Fibroblast of skin of right biceps (primary cell): Measurements from ENCODE around the gene SOBP.
"Not testable (repeated sequence)": the region's sequence is repeated elsewhere in the genome, so short reads cannot be mapped to it uniquely, and the experiment has no call there.

Experiments used
- DNase-seq: peaks from one replicate; pipeline ENCODE4 v3.0.0-alpha.2; 2013

SOBP gene

DNA sequence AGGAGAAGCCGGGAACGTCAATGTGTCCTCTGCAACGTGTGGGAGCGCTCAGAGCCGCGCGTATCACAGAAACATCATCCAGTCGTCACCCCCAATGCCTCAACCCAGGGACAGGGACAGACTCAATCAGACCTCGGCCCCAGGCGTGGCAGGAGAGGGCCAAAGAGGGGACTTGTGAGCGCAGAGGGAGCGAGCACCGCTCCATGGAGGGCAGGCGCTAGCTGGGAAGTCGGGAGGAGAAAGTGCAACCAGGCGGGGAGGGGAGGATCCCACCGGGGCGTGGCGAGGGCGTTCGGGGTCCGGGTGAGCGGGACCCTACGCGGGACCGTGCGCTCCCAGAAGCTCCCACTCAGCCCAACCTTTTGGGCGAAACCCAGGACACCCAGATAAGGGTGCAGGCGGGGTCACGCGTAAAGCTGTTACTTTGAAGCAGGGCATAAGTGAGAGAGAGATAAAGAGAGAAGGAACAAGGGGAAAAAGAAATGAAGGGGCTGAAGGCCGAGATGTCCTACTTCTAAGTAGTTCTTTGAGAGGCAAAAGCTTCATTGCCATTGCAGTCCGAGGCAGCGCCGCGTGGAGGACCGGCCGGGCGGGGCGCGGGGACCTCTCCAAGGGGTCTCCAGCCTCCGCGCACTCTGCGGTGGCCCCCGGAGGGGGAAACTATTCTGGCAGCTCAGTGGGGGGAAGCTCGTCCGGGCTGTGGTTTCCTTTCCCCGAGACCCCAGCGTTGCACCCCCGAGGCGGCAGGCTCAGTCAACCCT is 862 bp upstream of the SOBP start:
- DNase-seq, result peak; percentile 19

DNA sequence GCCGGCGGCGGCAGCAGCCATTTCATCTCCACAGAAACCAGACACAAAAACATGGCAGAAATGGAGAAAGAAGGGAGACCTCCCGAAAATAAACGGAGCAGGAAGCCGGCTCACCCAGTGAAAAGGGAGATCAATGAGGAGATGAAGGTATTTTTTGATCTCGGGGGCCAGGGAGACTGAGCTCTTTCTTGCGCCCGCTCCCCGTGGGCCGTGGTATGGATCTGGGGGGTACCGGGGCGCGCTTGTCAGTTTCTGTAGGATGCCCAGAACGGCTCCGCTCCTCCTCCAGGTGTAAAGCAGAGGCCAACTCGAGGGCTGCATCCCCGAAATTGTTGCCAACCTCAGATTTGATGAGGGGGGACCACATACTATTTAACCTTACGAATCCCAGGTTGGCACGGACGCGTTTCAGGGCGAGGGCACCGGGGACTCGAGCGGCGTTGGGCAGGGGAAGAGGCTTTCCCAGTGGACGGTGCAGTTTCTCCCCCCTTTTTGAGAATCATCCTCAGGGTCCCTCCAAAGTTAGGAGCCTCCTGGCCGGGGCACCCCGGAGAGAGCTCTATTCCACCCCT is 735 bp downstream of the SOBP start:
- DNase-seq, result no peak

- peak; percentile 18 for DNase-seq
These were observed 1.3 kb downstream of the SOBP start for GRCh38 chr6:107491138-107491609.

DNA sequence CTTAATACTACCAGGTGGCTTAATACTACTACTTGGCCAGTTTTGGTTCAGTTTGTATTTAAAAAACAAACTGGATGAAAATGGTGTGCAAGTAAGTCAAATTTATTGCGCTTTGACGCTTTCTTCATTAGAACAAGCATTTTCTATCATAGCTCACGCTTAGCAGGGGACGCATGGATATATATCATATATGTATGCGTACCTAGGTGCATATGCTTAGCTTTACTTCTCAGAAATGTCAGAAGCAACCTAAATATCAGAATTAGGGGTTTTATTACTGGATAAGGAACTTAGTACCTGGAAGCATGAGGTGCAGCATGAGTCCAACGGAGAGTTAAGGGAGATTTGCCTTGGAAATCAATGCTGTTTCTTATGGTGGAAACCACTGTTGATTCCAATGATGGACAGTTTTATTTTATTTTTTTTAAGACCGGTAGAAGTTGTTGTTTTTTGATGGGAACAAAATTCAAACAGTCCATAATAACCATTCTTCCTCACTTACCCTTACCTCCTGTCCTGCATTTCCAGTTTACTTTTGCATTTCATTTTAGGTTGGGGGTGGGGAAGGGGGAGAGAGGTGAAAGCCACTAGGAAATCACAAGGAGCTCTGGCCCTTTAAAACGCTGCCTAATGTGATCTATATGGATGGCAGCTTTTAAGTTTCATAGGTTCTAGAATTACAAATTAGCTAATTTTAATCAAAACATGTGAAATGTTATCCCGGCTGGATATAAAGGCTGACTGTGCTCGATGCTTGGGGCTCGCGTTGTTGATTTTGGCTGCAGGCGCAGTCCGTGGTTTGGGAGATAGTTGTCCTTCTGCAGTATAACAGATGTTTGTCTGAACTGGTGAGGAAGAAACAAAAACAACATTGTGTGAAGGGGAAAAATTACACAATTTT is 2.1 kb downstream of the SOBP start:
- peak; percentile 66 for DNase-seq

DNA sequence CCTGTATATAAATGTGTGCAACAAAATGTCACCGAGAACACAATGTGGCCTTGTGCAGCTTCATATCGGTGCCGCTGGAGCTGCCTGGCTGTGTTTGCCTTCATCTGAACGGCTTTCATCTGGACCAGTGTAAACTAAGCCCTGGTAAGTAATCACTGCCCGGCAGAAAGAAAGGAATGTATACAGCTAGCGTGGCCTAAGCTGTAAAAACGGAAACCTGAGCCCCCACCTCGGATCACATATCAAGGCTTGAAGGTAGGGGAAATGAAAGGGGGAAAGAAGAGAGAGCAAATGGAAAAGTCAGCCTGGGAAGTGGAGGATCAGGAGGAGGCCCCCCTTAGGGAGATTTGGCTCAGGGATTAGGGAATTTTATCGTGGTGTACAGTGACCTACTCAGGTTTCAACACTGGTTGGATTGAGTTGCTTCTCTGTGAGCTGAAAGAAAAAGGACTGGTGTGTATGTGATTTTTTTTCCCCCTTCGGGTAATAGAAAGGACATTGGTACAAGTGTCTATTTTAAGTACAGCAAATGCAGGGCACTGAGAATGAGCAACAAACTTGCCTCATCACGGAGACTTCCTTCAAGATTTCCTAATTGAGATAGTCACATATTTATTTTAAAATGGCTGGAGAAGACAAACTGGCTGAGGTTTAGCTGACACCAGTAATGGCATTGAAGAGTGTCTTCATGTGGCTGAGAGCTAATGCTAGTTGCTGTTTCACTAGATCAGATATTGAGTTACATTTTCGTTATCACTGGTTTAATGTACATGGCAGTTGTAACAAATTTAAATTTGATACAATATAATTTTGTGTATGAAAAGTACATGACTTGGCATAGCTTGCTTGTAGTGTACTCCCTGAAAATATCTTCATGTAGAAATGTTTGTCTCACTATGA is 3.5 kb downstream of the SOBP start:
- no peak for DNase-seq

DNA sequence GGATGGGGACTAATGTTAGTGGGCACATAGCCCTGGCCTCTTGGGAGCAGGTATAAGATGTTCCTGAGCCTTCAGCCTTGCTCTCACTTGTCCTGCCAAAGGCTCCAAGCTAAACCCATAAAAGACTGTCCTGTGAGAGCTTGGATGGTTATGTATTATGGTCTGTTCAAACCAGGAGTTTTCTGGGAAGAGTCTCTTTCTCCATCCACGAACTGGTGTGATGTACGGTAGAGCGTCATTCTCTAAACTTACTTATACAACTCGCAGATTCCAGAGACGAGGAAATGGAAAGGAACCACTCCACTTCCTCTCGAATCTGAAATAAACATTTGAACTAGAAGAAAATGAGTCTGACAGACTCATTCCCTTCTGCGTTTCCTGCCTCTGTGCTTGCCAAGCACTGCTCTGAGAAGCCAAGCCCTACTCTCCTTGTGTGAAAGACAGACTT is 5.3 kb downstream of the SOBP start:
- peak; percentile 36 for DNase-seq

GRCh38 chr6:107495971-107496370 is 6.1 kb downstream of the SOBP start:
- no peak for DNase-seq

GRCh38 chr6:107496892-107497684 is 7.2 kb downstream of the SOBP start:
- DNase-seq, result no peak

DNA sequence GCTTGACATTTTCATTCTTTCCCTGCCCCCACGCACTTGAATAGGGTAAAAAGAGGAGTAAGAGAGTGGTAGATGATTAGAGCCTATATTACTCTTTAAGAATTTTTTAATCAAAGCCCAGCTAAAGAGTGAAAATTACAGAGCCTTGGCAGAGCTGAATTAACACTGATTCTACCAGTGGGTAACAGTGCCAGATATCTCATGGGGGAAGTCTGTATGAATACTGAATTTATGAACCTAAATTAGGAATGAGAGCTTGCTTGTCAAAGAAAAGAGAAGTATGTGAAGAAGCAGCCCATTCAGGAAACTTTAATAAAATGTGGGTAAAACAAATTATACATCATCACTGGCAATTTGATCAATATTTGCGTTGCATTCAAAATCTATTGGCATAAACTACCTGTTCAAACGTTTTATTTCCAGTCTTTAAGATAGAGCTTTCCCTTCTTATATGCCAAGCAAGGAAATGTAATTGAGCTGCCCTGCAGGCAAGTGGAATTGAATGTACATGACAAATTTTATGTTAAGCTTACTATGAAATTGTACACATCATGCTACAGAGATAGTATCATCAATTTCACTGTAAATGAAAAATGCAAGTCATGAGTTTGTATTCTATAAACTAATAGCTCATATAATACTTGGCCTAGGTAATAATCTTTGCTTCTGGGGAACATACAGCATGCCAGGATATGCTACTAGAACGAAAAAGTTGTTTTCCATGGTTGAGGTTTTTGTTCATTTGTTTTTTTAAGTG is 14.5 kb downstream of the SOBP start:
- no peak for DNase-seq

GRCh38 chr6:107506145-107506544 is 16.2 kb downstream of the SOBP start:
- DNase-seq, result no peak

DNA sequence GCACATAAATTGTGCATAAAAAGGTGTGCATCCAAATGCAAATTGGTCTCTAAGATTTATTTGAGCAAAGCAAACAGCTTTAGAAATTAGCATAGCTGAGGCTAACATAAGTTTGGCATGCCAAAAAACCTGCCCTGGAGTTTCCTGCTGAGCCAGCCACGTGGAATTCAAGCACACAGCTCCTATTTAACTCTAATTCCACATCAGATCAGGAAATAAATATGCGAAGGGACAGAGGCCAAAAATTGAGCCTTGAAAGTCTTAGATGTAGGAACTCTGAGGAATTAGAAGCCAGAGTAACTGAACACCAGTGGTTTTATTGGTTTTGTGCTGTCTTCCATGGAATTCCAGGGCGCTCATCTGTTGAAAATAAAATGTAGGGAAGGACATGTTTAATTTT is 19.6 kb downstream of the SOBP start:
- DNase-seq, result peak; percentile 47

- no peak for DNase-seq
These were observed 20.2 kb downstream of the SOBP start for GRCh38 chr6:107510108-107510507.

GRCh38 chr6:107511511-107511993 is 21.6 kb downstream of the SOBP start:
- DNase-seq, result no peak

GRCh38 chr6:107513214-107513613 is 23.3 kb downstream of the SOBP start:
- DNase-seq, result no peak

DNA sequence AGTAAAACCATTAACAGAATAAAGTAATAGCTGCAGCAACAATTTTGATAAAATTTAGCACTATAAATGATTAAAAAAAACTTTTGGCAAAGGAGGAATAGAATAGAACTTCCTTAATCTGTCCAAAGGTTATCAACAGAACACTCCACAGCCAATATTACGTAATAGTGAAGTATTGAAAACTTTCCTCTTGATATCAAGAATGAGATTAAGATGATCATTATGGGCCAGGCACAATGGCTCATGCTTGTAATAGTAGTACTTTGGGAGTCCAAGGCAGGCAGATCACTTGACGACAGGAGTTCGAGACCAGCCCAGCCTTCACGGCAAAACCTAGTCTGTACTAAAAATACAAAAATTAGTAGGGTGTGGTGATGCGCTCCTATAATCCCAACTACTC is 26.0 kb downstream of the SOBP start:
- DNase-seq, result no peak

GRCh38 chr6:107517274-107517673 is 27.4 kb downstream of the SOBP start:
- no peak for DNase-seq

DNA sequence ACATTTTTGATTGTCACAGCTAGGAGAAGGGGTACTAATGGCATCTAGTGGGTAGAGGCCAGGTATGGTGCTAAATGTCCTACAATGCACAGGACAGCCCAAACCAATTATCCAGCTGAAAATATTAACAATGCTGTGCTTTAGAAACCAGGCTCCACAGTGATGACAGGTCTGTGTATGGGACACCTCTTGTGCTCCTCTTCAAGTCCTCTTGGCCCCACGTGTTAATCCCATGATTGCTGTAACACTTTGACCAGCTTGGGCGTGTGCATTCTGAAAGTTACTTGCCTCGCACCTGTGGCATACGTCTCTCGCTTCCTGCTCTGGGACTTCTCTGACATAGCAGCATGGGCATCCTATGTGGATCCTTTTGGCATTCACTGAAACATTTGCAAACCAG is 29.3 kb downstream of the SOBP start:
- not testable (repeated sequence) for DNase-seq

- DNase-seq, result not testable (repeated sequence)
These were observed 30.8 kb downstream of the SOBP start for GRCh38 chr6:107520706-107521105.

DNA sequence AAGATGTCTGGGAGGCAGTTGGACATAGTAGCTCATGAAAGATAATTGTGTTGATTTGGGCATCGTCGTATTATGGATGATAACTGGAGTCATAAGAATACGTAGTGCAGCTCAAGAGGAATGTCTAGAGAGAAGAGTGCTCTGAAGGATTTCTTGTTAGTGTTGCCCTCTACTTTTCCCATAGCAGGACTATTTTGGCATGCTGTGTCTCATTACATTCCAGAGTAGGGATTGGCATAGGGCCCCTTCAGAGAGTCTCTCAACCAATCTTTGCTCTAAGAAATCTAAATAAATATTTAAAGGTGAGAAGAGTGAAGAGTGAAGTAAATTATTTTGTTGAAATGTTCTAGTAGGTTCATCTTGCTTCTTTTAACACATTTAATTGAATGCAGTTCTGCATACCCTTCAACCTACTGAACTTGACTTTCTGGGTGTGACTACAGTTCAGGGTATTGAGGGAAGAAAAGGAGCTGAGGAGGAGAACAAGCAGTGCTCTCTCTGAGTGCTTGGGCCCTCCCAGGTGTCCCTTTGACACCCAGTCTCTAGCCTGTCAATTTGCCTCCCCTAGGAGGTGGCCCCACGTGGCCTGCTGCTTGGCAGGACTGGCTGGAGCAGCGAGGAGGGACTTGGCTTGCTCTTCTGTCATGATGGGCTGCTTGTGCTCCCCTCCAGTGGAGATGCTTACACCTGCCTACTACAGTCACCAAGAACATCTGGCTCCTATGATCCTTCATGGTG is 33.3 kb downstream of the SOBP start:
- DNase-seq, result no peak

- no peak for DNase-seq
These were observed 33.9 kb downstream of the SOBP start for GRCh38 chr6:107523794-107524193.
